ENCODE results near the gene CEND1. TPM values are rescaled to one million over a fixed set of nuclear protein-coding genes. Genes with fewer than 3 reads are reported as not detected.
A peak's percentile ranks its signal among the peaks of the same experiment; 100 is the strongest.

Gene CEND1
- total RNA-seq, 6 donors from 2014 or later: not detected

DNA sequence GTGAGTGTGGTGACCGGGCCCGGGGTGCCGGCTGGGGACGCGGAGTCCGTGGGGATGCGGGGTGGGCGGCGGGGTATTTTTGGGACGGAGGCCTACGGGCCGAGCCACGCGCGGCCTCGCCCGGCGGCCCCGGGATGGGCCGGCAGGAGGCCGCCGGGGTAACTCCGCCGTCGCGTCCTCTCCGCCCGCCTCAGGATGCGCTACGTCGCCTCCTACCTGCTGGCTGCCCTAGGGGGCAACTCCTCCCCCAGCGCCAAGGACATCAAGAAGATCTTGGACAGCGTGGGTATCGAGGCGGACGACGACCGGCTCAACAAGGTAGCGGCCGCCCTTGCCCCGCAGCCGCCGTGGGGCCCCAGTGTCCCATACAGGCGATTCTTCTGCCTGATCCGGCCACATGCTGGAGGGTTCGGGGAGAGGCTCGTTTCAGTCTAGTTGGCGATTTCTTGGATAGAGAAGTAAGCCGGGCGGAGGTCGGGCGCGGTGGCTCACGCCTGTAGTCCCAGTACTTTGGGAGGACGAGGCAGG lies 20.2 kb upstream of the CEND1 start:
- H3K4me3 ChIP-seq: peak overlapping the region; percentile 73 to 99 (median 90)
- WGBS, 2 donors: 0 to 1% methylated on average over 5 to 38 of the region's 55 CpGs
- peak overlapping the region; percentile 93 to 98 (median 95) for H3K27ac ChIP-seq
- peaks cover 18 to 41% (median 31%) of the 10 kb centered on the region in 4 donors for H3K4me1 ChIP-seq
- ATAC-seq (ENCODE audit: low FRiP score in 2 of 2): peak in 1 of 2 donors; percentile 4
- H3K9me3 ChIP-seq: no peaks in the 10 kb centered on the region
- no peak for TF ChIP-seq POLR2AphosphoS5 (IDR thresholded peaks at IDR 0.05)
- TF ChIP-seq, protein P1, sequence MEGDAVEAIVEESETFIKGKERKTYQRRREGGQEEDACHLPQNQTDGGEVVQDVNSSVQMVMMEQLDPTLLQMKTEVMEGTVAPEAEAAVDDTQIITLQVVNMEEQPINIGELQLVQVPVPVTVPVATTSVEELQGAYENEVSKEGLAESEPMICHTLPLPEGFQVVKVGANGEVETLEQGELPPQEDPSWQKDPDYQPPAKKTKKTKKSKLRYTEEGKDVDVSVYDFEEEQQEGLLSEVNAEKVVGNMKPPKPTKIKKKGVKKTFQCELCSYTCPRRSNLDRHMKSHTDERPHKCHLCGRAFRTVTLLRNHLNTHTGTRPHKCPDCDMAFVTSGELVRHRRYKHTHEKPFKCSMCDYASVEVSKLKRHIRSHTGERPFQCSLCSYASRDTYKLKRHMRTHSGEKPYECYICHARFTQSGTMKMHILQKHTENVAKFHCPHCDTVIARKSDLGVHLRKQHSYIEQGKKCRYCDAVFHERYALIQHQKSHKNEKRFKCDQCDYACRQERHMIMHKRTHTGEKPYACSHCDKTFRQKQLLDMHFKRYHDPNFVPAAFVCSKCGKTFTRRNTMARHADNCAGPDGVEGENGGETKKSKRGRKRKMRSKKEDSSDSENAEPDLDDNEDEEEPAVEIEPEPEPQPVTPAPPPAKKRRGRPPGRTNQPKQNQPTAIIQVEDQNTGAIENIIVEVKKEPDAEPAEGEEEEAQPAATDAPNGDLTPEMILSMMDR (IDR thresholded peaks at IDR 0.05): peak in 2 of 6 experiments; percentile 15 to 52
- no peak for DNase-seq
- H3K36me3 ChIP-seq: peaks cover 0 to 36% (median 22%) of the 10 kb centered on the region in 4 donors
- H3K27me3 ChIP-seq: no peaks in the 10 kb centered on the region

DNA sequence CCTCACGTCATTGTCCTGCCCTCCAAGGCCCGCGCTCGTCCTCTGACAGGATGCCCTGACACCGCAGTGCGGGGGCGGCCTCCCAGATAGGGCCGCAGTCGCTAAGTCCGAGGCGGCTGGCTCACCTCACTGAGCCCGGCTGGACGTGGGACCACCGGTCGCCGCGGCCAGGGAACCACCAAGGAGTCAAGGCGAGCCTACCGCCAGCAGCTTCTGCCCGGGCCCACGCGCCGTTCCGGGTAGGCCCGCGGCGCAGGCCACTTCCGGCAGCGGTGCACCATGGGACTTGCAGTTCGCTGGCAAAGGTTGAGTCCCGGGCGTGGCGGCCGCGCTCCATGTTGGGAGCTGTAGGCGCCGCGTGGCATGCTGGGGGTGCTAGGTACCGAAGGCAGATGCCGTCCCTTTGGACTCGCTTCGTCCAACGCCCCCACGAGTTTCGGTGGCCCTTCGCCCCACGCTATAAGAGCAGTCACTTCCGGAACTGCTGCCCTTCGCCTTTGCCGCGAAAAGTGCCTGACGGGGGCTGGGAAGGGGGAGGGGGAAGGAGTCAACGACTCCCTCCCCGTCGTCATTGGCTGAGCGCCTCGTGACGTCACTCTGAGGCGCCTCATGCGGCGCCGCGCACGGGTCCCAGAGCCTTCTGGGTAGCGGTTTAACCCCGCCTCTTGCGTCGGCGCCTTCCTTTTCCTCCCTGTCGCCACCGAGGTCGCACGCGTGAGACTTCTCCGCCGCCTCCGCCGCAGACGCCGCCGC lies 19.6 kb upstream of the CEND1 start, which contains the start of gene RPLP2:
Gene RPLP2, plus strand, starts transcription at position 681 of the 753 bp plus-strand sequence. CDS start 268 bp downstream, outside the sequence.
- H3K36me3 ChIP-seq: peaks cover 0 to 31% (median 21%) of the 10 kb centered on the region in 4 donors
- H3K27me3 ChIP-seq: no peaks in the 10 kb centered on the region
- peak in 1 of 4 donors; percentile 65 for TF ChIP-seq EP300 (IDR thresholded peaks at IDR 0.05)
- TF ChIP-seq, protein P1 (IDR thresholded peaks at IDR 0.05): peak in 4 of 6 experiments; percentile 7 to 50 (median 22)
- peak; percentile 67 to 91 (median 86) for TF ChIP-seq POLR2A (IDR thresholded peaks at IDR 0.05)
- peak; percentile 93 to 97 for TF ChIP-seq POLR2AphosphoS5 (IDR thresholded peaks at IDR 0.05)
- no peaks in the 10 kb centered on the region for H3K9me3 ChIP-seq
- peak within 1 kb of the TSS; percentile 93 to 98 (median 95) for H3K27ac ChIP-seq
- ATAC-seq (ENCODE audit: low FRiP score in 2 of 2) (peak; percentile 95 to 97), DNase-seq (peak; percentile 98 to 99)
- H3K4me3 ChIP-seq: peak within 1 kb of the TSS; percentile 73 to 99 (median 90)
- H3K4me1 ChIP-seq: peaks cover 24 to 47% (median 35%) of the 10 kb centered on the region in 4 donors
- WGBS, 2 donors: 0% methylated on average over 43 of the region's 81 CpGs; no CpG with 5 or more reads in 1 of the 2 donors

DNA sequence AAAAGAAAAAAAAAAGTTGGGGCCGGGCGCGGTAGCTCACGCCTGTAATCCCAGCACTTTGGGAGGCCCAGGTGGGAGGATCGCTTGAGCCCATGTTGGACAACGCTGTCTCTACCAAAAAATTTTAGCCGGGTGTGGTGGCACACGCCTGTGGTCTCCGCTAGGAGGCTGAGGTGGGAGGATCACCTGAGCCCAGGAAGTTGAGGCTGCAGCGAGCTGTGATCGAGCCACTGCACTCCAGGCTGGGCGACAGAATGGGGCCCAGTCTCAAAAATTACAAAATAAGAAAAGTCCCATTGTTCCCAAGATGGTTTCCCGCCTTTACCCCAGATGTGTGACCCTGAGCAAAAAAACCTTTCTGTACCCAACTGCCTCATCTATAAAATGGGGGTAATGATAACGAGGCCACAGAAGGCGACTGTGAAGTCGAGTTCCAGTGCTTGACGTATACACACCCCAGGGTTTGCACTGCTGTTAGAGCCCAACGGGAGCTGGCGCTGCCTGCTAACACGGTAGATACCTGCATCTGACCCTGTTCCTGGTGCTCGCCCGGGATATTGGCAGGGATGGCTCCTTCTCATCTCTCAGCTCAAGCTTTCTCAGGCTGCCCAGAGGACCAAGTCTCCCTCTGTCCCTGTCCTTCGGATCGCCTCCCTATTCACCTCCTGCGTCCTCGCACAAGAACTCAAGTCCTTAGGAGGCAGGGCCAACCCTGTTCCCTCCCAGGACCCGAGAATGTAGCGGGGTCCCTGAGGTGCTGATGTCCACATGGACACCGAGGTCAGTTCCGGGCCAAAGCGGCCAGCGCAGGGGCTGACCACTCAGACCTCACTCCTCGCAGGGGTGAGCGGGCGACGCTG lies 18.8 kb upstream of the CEND1 start:
- ATAC-seq (ENCODE audit: low FRiP score in 2 of 2): no peak
- Histone ChIP-seq H3K4me3 (peak overlapping the region; percentile 73 to 99 (median 90)), H3K27me3 (no peaks in the 10 kb centered on the region), H3K27ac (peak overlapping the region; percentile 93 to 98 (median 95)), H3K4me1 (peaks cover 32 to 55% (median 43%) of the 10 kb centered on the region in 4 donors), H3K9me3 (no peaks in the 10 kb centered on the region), H3K36me3 (peaks cover 0 to 26% (median 19%) of the 10 kb centered on the region in 4 donors)
- WGBS, 2 donors: 29 to 56% methylated on average over 19 to 36 of the region's 36 CpGs
- DNase-seq: peak in 1 of 2 donors; percentile 2
- TF ChIP-seq EP300 (IDR thresholded peaks at IDR 0.05) (no peak), POLR2AphosphoS5 (IDR thresholded peaks at IDR 0.05) (no peak), POLR2A (IDR thresholded peaks at IDR 0.05) (no peak)
- TF ChIP-seq, protein P1 (IDR thresholded peaks at IDR 0.05): no peak

DNA sequence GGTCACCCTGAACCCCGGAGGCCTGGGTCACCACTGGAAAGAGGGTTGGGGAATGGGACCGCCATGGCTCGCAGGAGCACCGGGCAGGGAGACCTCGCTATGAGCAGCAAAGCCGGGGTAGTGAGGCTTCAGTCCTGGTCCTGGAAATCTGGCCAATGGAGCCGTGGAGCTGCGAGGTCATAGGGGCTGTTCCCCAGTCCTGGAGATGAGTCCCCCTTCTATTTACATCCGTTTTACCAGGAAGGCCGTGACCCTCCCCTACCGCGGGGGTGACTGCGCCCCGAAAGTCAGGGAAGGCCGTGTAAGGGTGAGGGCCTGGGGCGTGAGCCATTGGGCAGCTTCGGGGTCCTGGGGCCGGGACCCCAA lies 14.7 kb upstream of the CEND1 start:
- WGBS, 2 donors: 6 to 8% methylated on average over 15 to 18 of the region's 18 CpGs
- Histone ChIP-seq H3K4me1 (peaks cover 21 to 36% (median 28%) of the 10 kb centered on the region in 4 donors), H3K9me3 (no peaks in the 10 kb centered on the region), H3K27ac (peak overlapping the region; percentile 90 to 96 (median 93)), H3K4me3 (peak overlapping the region; percentile 57 to 82 (median 62)), H3K27me3 (no peaks in the 10 kb centered on the region), H3K36me3 (peaks cover 0 to 29% (median 8%) of the 10 kb centered on the region in 4 donors)
- ATAC-seq (ENCODE audit: low FRiP score in 2 of 2) (no peak), DNase-seq (no peak)
- TF ChIP-seq, protein P1 (IDR thresholded peaks at IDR 0.05): peak in 1 of 6 experiments; percentile 12
- TF ChIP-seq EP300 (IDR thresholded peaks at IDR 0.05): no peak
- TF ChIP-seq POLR2AphosphoS5 (IDR thresholded peaks at IDR 0.05): no peak
